Measurements from ENCODE around the gene ADGRE1.

- TF ChIP-seq FOXA1 (IDR thresholded peaks at IDR 0.05) (no peak), FOXM1 (IDR thresholded peaks at IDR 0.05; ENCODE audit: borderline replicate concordance) (no peak), HDGF (IDR thresholded peaks at IDR 0.05; ENCODE audit: borderline replicate concordance) (no peak), ZNF384 (IDR thresholded peaks at IDR 0.05) (no peak), SP1 (IDR thresholded peaks at IDR 0.05) (no peak), LEF1 (IDR thresholded peaks at IDR 0.05; ENCODE audit: borderline replicate concordance) (no peak), BHLHE40 (IDR thresholded peaks at IDR 0.05; ENCODE audit: borderline replicate concordance) (no peak), ARNT (IDR thresholded peaks at IDR 0.05) (no peak), FOXK2 (IDR thresholded peaks at IDR 0.05) (no peak), ELF4 (IDR thresholded peaks at IDR 0.05) (no peak), TARDBP (IDR thresholded peaks at IDR 0.05) (no peak), CTBP1 (IDR thresholded peaks at IDR 0.05; ENCODE audit: borderline replicate concordance) (no peak)
- TF ChIP-seq, protein P1, sequence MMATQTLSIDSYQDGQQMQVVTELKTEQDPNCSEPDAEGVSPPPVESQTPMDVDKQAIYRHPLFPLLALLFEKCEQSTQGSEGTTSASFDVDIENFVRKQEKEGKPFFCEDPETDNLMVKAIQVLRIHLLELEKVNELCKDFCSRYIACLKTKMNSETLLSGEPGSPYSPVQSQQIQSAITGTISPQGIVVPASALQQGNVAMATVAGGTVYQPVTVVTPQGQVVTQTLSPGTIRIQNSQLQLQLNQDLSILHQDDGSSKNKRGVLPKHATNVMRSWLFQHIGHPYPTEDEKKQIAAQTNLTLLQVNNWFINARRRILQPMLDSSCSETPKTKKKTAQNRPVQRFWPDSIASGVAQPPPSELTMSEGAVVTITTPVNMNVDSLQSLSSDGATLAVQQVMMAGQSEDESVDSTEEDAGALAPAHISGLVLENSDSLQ (IDR thresholded peaks at IDR 0.05): no peak
Observed at GRCh38 chr19:6856749-6857372, 30.5 kb upstream of the ADGRE1 start.

Data from HEK293T (cell line).